Measurements from ENCODE around the gene PDE4D.

DNA sequence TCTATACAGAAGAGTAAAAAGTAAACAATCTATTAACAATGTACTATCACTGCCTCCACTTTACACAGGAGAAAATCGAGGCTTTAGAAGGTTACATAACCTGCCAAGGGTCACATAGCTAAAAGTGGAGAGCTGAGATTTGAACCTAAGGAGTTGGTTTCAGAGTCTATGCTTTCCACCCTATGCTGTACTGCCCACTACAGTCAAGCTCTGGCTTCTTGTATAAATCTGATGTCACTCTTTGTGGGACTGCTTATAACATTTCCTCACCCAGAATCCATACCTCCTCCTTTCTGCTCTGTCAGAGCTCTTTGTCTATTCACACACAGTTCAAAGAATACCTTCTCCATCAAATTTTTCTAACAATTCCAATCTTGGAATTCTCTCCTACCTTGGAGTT is 807.5 kb downstream of the PDE4D start:
- no peak for TF ChIP-seq CTCF (conservative IDR thresholded peaks at IDR 0.05; ENCODE audit: low read length)
- TF ChIP-seq EZH2phosphoT487 (IDR thresholded peaks at IDR 0.05; ENCODE audit: borderline replicate concordance, low read depth, low read length) = no peak
